Liver (tissue), 3 donors: Measurements from ENCODE around the gene PLAC1.

Experiments used
- HNF4G ChIP-seq: IDR thresholded peaks from 2 replicates; pipeline ENCODE4 v1.6.1; 2016; ENCODE audit warnings: antibody characterized with exemption
- RAD21 ChIP-seq, 2 donors: IDR thresholded peaks; 2 replicates each; pipeline ENCODE4 v1.6.1; 2016; ENCODE audit warnings: antibody characterized with exemption in 2 of 2, mild to moderate bottlenecking in 2 of 2
- YY1 ChIP-seq: IDR thresholded peaks from 2 replicates; pipeline ENCODE4 v1.6.1; 2016; ENCODE audit warnings: antibody characterized with exemption, mild to moderate bottlenecking
- TF ChIP-seq, protein P1 (sequence below): fragments of 150-350 bp; IDR thresholded peaks from 2 replicates; pipeline ENCODE4 v1.5.1; 2017; ENCODE audit warnings: improper control_type of control experiment, low read depth, low read length; ENCODE audit not compliant: missing input control
- TF ChIP-seq, protein P2 (sequence below): IDR thresholded peaks from 2 replicates; pipeline ENCODE4 v1.6.1; 2016; ENCODE audit warnings: antibody characterized with exemption, mild to moderate bottlenecking
- donor health status: healthy.
- donor health status: healthy.

DNA sequence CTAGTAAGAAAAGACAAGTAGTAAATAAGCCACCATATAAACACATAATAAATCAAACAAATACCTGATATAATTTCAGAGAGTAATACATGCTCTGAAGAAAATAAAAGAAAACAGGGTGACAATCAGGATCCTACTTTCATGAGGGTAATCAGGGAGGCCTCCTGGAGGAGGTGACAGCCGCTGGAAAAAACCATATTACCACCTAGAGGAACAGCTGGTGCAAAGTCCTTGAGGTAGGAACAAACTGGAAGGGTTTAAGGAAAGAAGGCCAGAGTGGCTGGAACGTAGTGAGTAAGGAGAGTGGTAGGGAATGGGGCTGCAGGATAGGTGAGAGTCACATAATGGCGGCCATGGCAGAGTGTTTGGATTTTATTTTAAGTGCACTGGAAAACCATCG, 19.1 kb upstream of the PLAC1 start:
- no peak for TF ChIP-seq RAD21 (IDR thresholded peaks at IDR 0.05)
- TF ChIP-seq, protein P1, sequence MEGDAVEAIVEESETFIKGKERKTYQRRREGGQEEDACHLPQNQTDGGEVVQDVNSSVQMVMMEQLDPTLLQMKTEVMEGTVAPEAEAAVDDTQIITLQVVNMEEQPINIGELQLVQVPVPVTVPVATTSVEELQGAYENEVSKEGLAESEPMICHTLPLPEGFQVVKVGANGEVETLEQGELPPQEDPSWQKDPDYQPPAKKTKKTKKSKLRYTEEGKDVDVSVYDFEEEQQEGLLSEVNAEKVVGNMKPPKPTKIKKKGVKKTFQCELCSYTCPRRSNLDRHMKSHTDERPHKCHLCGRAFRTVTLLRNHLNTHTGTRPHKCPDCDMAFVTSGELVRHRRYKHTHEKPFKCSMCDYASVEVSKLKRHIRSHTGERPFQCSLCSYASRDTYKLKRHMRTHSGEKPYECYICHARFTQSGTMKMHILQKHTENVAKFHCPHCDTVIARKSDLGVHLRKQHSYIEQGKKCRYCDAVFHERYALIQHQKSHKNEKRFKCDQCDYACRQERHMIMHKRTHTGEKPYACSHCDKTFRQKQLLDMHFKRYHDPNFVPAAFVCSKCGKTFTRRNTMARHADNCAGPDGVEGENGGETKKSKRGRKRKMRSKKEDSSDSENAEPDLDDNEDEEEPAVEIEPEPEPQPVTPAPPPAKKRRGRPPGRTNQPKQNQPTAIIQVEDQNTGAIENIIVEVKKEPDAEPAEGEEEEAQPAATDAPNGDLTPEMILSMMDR, result no peak
- TF ChIP-seq HNF4G, result no peak
- TF ChIP-seq, protein P2, sequence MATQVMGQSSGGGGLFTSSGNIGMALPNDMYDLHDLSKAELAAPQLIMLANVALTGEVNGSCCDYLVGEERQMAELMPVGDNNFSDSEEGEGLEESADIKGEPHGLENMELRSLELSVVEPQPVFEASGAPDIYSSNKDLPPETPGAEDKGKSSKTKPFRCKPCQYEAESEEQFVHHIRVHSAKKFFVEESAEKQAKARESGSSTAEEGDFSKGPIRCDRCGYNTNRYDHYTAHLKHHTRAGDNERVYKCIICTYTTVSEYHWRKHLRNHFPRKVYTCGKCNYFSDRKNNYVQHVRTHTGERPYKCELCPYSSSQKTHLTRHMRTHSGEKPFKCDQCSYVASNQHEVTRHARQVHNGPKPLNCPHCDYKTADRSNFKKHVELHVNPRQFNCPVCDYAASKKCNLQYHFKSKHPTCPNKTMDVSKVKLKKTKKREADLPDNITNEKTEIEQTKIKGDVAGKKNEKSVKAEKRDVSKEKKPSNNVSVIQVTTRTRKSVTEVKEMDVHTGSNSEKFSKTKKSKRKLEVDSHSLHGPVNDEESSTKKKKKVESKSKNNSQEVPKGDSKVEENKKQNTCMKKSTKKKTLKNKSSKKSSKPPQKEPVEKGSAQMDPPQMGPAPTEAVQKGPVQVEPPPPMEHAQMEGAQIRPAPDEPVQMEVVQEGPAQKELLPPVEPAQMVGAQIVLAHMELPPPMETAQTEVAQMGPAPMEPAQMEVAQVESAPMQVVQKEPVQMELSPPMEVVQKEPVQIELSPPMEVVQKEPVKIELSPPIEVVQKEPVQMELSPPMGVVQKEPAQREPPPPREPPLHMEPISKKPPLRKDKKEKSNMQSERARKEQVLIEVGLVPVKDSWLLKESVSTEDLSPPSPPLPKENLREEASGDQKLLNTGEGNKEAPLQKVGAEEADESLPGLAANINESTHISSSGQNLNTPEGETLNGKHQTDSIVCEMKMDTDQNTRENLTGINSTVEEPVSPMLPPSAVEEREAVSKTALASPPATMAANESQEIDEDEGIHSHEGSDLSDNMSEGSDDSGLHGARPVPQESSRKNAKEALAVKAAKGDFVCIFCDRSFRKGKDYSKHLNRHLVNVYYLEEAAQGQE, result no peak
- no peak for TF ChIP-seq YY1
